ENCODE measurements around the gene MSRB3.
"Not testable (repeated sequence)": the region's sequence is repeated elsewhere in the genome, so short reads cannot be mapped to it uniquely, and the experiment has no call there.

The MSRB3 gene

DNA sequence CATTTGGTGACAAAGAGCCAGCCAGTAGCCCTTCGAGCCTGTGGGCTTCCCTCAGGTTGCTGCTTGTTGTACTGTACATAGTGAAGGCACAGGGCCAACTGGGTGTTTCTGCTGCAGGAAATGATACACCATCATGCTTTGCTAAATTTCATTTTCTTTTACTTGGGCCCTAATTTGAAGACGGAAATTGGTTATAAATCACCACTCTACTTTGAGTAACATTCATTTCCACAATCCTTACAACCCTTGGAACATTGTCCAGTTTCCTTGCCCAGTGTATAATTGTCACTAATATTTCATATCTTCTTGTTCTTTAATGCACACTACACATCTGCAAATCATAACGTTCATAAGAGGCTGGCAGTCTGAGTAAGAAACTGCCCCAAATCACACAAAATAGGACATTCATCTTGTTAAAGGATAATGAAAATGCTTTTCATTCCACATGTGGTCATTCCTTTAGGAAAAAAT, 30.2 kb downstream of the MSRB3 start:
- TF ChIP-seq, protein P1, sequence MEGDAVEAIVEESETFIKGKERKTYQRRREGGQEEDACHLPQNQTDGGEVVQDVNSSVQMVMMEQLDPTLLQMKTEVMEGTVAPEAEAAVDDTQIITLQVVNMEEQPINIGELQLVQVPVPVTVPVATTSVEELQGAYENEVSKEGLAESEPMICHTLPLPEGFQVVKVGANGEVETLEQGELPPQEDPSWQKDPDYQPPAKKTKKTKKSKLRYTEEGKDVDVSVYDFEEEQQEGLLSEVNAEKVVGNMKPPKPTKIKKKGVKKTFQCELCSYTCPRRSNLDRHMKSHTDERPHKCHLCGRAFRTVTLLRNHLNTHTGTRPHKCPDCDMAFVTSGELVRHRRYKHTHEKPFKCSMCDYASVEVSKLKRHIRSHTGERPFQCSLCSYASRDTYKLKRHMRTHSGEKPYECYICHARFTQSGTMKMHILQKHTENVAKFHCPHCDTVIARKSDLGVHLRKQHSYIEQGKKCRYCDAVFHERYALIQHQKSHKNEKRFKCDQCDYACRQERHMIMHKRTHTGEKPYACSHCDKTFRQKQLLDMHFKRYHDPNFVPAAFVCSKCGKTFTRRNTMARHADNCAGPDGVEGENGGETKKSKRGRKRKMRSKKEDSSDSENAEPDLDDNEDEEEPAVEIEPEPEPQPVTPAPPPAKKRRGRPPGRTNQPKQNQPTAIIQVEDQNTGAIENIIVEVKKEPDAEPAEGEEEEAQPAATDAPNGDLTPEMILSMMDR (IDR thresholded peaks at IDR 0.05; ENCODE audit: low read depth, low read length, missing control alignments) = no peak
- no peak for DNase-seq (ENCODE audit: extremely low read depth, low read depth)
- H3K4me3 ChIP-seq (replicated peaks; ENCODE audit: low read depth, low read length) = no peak overlapping the region

DNA sequence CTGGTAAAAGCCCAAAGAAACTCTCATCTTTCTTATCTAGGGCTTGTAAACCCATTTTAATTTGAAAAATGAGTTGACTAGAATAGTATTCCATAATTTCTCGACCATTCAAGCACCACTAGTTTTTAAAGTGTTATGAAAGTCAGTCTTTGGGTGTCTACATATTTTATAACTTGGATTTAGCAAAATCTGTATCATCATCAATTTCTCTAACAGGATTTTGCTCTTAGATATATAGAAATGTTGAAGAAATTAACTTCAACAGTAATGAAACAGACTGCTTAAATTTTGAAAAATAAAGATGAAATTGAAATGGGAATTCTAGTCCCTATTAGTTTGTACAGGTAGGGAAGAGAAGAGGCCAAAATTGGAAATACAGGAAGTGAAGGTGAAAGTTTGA, 32.8 kb downstream of the MSRB3 start:
- TF ChIP-seq, protein P1 (IDR thresholded peaks at IDR 0.05; ENCODE audit: low read depth, low read length, missing control alignments) = no peak
- H3K4me3 ChIP-seq (replicated peaks; ENCODE audit: low read depth, low read length) = no peak overlapping the region
- no peak for DNase-seq (ENCODE audit: extremely low read depth, low read depth)

DNA sequence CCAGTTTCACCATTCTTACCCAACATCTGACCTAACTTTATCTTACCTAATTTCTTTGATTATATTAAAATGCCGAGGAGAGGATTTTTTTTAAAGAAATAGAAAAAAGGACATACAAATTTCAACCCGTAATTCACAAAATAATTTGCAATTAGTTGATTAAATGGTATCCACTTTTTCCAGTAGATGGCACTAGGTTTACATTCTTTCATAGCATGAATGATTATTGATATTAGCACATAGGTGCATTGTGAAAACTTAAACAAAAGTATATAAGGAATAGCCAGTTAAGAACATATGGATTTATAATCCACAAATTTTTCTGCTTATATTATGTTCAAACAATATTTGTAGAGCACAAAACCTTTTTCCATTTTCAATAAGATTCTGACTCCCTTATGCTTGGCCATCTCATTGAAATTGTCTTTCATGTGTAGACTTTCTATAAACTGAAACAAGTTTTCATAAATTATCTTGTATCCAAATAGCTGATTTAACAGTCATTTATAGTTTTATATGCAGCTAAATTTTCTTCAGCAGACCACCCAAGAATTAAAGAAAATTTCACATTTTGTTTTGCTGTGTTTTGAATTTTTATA, 35.3 kb downstream of the MSRB3 start:
- TF ChIP-seq, protein P1 (IDR thresholded peaks at IDR 0.05; ENCODE audit: low read depth, low read length, missing control alignments) = peak; percentile 10
- DNase-seq (ENCODE audit: extremely low read depth, low read depth) = no peak
- no peak overlapping the region for H3K4me3 ChIP-seq (replicated peaks; ENCODE audit: low read depth, low read length)

DNA sequence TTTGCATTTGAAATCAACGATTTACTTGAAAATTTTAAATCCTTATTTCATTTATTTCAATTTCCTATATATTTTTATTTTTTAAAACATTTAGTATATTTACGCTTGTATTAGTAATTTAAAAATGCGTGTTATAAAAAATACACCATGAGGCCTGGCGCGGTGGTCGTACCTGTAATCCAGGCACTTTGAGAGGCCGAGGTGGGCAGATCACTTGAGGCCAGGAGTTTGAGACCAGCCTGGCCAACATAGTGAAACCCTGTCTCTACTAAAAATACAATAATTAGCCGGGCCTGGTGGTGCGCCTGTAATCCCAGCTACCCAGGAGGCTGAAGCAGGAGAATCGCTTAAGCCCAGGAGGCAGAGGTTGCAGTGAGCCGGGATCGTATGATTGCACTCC, 36.8 kb downstream of the MSRB3 start:
- not testable (repeated sequence) for H3K4me3 ChIP-seq (replicated peaks; ENCODE audit: low read depth, low read length); DNase-seq (ENCODE audit: extremely low read depth, low read depth)

DNA sequence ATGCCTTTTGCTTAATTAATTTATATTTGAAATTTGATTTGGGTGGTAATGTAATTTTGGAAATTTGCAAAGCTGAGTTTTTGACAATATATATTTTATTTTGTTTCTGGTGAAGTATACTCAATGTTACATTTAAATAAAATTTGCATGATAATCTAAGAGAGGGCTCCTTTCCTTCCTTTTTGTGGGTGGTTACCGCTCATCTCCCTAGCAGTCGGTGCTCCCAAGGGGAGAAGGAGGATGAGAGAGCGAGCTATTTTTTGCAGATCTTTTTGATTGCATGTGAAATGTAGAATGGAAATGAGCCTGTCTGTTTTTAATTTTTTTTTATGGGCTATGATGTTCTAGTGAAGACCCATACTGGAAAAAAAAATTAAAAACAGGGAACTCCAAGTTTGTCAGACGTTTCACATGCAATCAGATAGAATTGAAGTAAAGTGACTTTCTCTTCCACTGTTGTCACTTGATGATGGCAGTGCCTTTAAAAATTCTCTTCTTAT, 39.8 kb downstream of the MSRB3 start:
- H3K4me3 ChIP-seq (replicated peaks; ENCODE audit: low read depth, low read length) = no peak overlapping the region
- no peak for DNase-seq (ENCODE audit: extremely low read depth, low read depth)
- TF ChIP-seq, protein P1 (IDR thresholded peaks at IDR 0.05; ENCODE audit: low read depth, low read length, missing control alignments) = no peak

DNA sequence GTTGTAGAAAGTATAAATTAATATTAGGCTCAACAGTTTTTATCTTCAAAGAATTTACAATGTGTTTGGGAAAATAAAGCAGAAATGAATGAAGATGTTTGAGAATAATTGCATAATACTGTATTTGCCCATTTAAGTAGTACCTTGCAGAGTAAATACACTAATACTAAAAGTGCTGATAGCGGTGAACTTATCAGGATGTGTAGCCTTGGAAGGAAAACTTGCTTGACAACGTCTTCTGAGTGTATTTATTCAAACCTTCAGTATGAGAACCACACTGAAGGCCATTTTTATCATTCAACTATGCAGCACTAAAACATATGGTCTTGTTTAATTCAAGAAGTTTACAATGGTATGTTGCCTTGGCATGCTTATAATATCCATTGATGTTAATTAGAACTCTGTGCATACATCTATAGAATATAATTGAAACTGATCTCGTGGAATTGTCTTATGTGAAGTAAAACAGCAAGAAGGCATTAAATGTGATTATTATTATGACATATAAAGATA, 41.3 kb downstream of the MSRB3 start:
- no peak for DNase-seq (ENCODE audit: extremely low read depth, low read depth)
- TF ChIP-seq, protein P1 (IDR thresholded peaks at IDR 0.05; ENCODE audit: low read depth, low read length, missing control alignments) = no peak
- no peak overlapping the region for H3K4me3 ChIP-seq (replicated peaks; ENCODE audit: low read depth, low read length)

DNA sequence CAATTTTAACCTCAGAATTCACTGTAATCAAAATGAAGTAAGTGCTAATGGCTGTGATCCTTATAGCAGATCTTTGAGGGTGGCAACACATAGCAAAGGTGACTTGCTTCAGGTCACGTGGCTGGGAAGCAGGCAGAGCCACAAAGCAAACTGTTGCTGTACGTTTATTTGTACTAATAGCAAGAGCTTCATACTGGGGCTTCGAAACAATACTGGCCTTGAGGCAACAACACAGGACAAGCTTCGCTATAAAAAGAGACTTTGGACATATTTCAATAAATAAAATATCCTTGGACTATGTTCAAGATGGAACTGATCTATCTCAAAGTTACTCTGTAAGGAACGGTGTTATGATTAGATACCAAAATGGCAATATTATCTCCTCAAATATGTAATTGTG, 44.6 kb downstream of the MSRB3 start:
- no peak for DNase-seq (ENCODE audit: extremely low read depth, low read depth)
- TF ChIP-seq, protein P1 (IDR thresholded peaks at IDR 0.05; ENCODE audit: low read depth, low read length, missing control alignments) = no peak

More for the DNA sequence above, 44.6 kb downstream of the MSRB3 start:
- no peak overlapping the region for H3K4me3 ChIP-seq (replicated peaks; ENCODE audit: low read depth, low read length)

Measured in HFF-Myc (cell line).